Effector CD4-positive, alpha-beta T cell (primary cell): ENCODE data around the gene NCEH1.
"Not testable (repeated sequence)": the region's sequence is repeated elsewhere in the genome, so short reads cannot be mapped to it uniquely, and the experiment has no call there.

Experiments used
- DNase-seq: peaks from one replicate; pipeline ENCODE4 v3.0.0-alpha.2; 2020

The NCEH1 gene

DNA sequence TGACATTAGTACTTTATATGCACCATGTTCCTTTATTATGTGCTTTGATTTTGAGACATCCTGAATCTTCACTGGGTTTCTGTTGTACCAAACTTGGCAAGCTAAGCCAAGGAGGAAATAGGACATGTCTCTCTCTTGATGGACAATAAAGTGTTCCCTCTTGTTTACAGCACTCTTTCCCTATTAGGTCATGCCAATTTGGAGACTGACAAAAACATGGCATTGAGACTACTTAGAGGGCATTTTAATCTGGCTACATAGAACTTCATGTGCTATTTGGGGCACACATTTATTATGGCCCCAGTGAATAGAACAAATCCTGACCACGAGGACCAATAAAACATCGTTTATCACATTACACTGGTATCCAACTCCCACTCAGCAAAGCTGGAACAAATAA lies 102.3 kb downstream of the NCEH1 start:
- no peak for DNase-seq

DNA sequence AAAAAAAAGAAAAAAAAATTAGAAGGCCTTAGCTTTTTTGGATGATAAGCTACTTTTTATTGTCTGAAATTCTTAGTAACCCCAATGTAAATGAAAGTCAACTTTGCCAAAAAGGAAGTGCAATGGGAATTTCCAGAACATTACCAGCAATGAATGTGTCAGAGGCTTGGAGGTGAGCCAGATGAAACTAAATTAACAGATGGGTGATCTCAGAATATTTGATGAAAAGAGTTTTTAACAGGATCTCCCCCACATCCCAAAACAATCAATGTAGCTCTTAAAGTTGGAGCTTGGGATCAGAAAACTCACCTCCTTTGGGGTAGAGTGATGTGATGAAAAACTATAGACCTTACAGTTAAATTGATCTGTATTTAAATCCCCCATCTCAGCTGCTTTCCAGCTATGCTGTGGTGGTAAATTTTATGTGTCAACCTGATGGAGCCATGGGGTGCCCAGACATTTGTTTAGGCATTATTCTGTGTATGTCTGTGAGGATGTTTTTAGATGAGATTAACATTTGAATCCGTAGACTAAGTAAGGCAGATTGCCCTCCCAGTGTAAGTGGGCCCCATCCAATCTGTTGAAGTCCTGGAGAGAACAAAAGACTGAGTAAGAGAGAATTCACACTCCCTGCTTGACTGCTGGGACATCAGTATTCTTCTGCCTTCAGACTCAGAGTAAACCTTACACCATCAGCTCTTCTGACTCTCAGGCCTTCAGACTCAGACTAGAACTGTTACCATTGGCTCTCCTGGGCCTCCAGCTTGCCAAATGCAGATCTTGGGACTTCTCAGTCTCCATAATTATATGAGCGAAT lies 103.4 kb downstream of the NCEH1 start:
- DNase-seq = no peak

DNA sequence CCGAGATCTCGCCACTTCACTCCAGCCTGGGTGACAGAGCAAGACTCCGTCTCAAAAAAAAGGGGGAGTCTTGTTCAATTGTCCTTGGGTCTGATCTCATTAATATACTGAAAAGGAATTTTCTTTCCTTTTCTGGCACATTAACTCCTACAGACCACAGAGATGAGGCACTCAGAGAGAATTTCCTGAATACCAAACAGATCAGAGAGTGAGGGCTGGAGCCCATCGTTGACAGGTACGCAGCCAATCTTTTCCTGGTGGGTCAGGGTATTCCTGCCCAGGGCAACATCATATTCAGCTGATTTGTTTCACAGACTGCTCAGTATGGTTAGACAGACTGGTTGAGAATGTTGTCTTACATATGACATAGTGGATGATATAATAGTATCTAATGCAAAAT lies 104.8 kb downstream of the NCEH1 start:
- DNase-seq = no peak

DNA sequence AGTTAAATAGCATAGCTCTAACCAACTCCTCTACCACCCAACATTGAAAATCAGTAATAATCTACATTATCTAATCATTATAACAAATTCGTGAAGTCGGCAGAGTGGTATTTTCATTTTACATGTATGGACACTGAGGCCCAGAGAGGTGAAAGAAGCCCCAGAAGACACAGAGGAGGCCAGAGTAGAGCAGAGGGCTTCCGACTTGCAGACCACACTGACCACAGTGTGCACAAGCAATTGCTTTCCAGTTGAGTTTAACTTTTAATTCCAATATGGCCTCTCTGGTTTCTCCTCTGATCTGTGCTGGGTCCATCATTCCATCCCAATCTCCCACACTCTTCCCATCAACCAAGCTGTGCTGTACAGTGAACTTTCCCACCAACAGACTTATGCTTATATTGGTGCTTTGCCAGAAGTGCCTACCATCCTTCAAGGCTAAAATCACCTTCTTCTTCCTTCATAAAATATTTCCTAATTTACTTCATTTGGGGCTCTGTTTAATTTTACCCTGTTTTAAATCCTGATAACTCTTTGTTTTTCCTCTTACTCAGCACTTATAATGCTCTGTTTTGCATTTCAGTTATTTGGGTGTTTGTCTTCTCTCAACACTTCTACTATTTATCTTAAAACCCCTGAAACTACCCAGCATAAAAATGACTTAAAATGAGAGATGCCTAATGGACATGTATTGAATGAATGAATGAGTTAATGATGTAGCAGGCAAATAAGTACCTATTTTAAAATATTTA lies 105.8 kb downstream of the NCEH1 start:
- DNase-seq = no peak

DNA sequence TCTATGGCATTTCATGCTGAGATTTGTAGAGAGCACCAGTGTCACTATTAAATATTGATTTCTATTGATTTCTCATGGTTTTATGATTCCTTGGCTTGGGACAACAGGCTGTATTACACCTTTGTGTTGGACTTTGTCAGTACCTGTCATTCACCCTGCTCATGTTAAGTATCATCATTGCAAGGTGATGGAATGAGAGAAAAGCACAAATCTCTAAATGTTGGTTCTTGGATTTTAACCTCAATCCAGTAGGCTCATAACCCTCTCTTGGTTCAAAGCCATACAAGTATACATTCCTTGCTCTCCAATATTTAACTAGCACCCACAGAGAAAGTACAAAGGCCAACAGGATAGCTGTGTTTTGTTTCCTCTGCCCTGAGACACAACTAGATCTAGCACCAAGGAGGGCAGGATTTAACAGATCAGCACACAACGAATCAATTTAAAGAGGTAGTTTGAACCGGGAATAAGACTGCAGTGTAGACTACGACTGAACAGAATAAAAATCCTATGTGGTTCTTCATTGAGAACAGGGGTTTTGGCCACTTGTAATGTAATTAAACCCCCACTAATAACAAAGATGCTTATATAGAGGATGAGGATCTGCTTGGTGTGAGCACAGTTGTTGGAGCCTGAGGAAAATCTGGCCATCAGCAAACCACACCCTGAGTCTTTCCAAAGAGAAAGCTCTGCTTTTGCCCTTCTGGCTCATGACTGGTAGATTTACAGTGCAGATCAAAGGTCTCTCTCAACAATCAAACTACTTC lies 109.6 kb downstream of the NCEH1 start:
- DNase-seq = no peak

DNA sequence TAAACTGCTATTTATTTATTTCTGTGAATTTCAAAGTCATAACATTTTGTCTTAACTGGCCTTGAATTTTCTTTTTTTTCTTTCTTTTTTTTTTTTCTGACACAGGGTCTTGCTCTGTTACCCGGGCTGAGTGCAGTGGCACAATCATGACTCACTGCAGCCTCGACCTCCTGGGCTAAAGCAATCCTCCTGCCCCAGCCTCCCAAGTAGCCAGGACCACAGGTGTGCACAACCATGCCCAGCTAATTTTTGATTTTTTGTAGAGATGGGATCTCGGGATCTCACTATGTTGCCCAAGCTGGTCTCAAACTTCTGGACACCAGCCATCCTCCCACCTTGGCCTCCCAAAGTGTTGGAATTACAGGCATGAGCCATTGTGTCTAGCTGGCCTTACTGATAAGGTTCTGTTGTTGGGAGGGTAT lies 110.2 kb downstream of the NCEH1 start:
- DNase-seq = no peak

DNA sequence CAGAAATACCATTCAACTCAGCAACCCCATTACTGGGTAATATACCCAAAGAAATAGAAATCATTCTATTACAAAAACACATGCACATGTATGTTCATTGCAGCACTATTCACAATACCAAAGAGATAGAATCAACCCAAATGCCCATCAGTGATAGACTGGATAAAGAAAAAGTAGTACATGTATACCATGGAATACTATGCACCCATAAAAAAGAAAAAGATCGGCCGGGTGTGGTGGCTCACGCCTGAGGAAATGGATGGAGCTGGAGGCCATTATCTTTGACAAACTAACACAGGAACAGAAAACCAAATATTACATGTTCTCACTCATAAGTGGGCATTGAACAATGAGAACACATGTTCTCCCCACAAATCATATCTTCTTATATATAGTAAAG lies 112.0 kb downstream of the NCEH1 start:
- DNase-seq = no peak

DNA sequence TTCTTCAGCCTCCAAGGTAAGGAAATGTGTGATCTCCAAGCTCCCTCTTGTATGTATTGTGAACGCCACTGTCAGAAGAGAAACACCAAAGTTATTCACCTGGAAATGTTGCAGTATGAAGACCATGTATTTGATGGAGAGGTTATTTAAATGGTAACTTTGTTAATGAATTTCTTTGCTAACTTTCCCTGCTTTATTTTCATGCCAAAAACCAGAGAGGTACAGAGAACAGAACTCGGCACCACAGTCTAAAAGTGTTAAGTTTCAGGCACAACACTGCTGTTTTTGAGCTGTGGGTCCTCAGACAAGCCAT lies 114.5 kb downstream of the NCEH1 start:
- DNase-seq = no peak

DNA sequence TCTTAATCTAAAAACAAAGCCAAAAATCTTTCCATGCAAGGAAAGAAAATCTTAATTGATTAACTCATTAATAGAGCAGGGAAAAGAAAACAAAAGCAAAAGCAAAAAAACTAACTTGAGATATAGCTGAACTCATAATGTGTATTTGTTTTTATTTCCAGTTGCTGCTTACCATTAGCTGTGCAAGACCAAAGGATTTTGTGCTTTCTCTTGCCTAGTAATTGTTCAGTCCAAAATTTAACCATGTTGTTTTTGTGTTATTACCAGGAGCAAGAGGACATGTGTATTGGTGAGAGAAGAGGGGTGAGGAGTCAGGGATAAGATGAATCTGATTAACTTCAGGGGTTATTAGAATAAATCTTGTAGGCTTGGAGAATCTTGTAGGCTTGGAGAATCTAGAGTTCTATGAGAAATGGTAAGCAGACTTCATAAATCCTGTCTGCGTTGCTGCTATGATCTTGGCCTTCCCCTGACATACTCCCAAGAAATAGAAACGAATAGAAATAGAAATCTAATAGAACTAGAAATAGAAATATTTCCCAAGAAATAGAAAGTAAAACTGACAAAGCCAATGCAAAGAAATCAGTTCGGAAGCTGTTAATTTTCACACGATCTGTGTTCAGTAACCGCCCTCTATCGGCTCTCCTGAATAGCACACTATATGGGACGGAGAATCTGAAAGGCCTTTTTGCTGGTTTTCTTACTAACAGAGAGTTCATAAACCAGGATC lies 115.0 kb downstream of the NCEH1 start:
- DNase-seq = peak; percentile 33

DNA sequence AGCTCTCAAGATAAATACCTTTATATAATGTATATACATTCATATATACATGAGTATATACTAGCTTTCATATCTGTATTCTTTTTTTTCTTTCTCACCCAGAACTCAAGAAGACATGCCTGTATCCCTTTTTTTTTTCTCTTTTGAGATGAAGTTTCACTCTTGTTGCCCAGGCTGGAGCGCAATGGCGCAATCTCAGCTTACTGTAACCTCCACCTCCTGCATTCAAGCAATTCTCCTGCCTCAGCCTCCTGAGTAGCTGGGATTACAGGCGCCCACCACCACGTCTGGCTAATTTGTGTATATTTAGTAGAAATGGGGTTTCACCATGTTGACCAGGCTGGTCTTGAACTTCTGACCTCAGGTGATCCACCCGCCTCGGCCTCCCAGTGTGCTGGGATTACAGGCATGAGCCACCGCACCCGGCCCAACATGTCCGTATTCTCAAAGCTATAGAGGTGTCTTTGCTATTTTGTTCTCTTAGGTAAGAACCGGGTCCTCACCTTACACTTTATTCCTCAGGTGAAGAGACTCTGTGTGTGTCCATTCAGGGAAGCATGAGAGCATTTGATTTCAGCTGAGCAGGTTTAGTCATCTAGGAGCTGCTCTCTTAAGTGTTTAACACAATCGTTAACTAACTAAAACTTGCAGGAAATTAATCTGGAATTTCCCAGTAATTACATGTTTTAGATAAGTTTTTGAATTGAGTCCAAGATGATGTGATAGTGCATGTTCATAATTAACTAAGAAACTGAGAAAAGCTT lies 115.8 kb downstream of the NCEH1 start:
- not testable (repeated sequence) for DNase-seq

DNA sequence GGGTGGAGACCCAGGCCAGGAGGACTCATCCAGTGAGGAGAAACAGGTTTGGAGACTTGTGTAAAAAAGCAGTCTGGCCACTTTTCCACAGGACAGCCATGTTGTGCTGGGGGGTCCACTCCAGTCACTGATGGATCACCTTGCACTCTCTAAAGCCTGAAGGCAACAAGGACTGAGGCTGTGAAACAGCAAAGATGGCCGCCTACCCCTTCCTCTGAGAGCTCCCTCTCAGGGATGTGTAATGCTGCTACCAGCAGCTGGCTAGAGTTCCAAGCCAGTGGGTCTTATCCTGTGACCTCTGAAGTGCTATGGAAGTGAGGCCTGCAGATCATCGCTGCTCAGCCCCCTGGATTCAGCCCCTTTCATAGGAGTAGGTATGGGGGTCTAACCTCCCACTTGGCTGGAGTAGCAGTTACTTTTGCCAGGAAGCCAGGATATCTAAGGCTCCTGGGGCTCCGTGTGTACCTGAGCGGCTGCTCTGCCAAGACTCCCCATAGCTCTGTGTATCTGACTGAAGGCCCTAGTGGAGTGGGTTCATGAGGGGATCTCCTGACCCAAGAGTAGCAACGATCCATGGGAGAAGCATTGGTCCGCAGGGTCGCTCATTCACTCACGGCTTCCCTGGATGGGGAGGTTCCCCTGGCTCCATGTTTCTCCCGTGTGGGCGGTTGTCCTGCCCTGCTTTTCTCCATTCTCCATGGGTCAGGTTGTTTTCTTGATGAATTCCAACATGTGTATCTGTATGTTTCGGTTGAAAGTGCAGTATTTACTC lies 117.8 kb downstream of the NCEH1 start:
- DNase-seq = no peak

DNA sequence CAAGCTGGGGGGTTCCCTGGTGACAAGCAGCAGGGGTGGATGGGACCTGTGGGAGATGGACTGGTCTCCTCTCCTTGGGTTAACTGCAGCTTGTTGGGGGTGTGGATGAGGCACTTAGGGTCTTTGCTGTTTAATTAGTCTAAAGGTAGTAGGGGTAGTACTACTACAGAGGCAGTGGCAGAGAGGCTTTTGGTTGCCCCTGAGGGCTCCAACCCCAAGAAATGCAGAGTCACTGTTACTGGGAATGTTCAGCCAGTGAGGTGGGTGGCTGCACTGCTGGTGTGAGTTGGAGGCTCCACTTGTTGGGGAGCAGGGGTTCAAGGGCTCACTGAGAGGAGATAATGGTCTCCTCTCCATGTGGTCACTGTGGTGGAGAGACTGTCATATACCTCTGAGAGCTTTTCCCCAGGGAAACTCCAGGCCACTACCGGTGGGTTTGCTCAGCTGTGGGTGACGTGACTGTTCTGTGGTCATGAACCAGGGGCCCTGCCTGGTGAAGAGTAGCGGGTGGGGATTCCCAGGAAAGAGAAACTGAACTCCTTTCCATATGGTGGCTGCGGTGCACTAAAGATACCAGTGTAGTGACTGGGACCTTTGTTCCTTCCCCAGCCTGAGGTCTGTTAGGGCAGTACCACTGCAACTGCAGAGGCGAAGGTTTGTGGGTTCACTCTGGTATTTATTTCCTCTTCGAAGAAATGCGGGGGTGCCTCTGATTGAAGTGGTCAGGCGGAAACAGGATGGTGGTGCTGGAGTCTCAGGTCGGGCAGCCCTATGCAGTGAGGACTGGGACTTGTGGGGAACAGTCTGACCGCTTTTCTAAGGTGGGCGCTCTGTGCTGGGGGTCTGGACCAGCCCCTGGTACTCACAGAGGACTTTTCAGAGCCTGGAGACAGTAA lies 118.7 kb downstream of the NCEH1 start:
- peak; percentile 70 for DNase-seq

DNA sequence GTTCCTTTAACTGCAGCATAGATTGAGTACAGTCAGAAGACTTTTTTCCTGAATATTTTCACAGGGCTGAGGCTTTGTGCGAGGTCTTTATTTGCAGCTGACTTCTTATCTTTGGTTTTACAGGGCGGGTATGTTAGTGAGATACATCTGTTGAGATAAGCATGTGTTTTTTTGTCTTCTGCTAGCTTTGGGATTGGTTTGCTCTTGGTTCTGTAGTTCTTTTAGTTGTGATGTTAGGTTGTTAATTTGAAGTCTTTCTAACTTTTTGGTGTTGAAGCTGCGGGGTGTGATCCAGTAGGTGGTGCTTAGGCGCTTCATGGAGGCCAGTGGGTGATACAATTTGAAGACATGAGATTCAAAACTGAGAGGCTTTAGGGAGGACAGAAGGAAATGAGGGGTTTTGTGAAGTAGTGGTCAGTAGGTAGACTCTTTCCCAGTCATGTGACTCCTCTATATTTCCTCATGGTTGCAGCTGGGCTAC lies 119.7 kb downstream of the NCEH1 start:
- DNase-seq = no peak

DNA sequence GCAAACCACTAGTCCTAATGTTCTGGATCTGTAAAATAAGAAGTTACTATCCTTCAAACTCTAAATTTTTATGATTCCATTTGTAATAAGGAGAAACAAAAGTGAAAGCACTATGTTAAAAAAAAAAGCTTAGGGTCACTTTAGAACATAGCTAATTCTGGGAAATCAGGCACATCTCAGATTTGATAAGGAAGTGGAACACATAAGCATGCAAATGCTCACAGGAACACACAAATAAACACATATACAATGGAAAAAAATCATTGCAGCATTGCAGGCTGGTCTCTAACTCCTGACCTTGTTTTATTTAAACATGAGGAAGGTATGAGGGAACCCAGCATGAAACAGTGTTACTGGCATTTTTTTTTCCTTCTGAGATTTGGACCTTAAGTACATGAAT lies 124.4 kb downstream of the NCEH1 start:
- DNase-seq = no peak

DNA sequence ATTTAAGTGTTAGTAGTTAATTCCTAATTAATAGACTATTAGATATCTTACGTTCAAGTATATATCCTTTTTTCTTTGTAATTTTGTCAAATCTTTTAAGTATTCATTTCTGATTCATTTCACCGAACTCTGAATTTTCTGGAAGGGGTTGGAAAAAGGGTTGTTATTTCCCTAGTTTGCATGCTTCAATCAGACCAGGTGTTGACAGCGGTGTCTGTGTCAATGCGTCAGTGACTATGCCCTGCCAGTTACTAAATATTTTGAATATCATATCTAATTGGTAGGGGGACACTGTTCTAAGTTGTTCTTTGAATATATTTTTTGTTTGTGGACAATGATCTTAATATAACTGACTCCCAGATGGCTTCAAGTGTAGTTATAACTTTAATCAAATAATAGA lies 124.9 kb downstream of the NCEH1 start:
- DNase-seq = no peak

DNA sequence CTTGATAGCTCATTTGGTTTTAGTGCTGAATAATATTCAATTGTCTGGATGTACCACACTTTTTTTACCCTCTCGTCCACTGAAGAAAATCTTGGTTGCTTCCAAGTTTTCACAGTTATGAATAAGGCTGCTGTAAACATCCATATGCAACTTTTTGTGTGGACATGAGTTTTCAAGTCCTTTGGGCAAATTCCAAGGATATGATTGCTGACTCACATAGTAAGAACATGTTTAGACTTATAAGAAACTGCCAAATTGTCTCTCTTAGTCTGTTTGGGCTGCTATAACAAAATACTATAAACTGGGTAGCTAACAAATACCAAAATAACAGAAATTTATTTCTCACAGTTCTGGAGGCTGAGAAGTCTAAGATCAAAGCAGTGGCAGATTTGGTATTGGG lies 128.2 kb downstream of the NCEH1 start:
- DNase-seq = no peak

DNA sequence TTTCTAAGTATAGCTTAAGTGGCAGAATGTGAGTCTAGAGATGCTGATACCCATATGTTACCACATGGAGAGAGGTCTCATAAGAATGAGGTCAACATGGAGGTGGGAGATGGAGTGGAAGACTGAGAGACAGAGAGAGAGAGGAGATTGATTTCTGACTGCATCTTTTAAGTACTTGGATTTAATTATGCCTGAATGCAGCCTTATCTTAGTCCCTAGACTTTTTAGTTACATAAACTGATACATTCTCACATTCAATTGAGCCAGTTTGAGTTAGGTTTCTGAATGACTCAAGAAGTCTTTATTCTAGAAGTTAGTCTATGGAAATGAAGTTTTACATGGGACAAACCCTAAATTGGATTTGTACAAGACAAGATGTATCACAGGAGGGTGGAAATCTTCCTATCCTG lies 129.1 kb downstream of the NCEH1 start:
- DNase-seq = no peak

DNA sequence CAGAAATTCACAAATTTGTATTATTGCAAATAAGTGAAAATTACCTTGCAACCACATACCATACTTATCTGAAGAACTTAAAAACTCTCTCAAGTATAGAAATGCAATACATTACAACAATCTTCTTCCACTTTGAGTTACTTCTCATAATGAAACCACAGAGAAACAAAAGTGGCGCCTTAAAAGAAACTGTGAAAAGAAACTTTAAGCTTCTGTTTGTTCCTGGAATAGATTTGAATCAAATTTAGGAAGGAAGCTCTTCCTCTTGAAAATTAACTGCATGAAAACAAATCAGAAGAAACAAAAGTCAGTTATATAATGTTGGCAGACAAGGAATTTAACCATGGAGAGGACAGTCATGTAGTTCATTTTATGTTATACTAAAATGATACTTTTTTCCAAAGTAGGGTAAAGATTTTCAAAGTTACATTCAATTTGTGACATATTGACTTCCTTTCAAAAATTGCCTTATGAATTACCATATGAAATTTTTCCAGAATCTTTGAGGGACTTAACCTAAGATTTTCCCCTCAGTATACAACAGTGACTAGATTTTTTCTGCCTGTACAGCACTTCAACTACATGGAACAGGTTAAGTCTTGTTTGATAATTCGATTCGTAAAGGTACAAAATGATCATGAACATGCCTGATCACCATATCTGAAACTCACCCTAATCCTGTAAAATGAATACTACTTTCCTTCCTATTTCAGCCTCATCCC lies 130.0 kb downstream of the NCEH1 start:
- no peak for DNase-seq
